Naive B cell (primary cell): Measurements from ENCODE around the gene SCNM1. TPM values are rescaled to one million over a fixed set of nuclear protein-coding genes. Genes with fewer than 3 reads are reported as not detected.
"Not testable (repeated sequence)": the region's sequence is repeated elsewhere in the genome, so short reads cannot be mapped to it uniquely, and the experiment has no call there.

Experiments
- ATAC-seq, 2 donors: fragments of 150-1000 bp; cut with Tn5 transposase; 2 replicates each; pipeline ENCODE4 v1.10.0; 2021; ENCODE audit warnings: low read depth in 2 of 2, mild to moderate bottlenecking in 2 of 2, moderate library complexity in 2 of 2
- DNase-seq: peaks from one replicate; pipeline ENCODE4 v3.0.0; 2022
- H3K27ac Mint-ChIP-seq, 6 donors: one replicate each; pipeline ENCODE4 v1.8.0; 2020 to 2022; ENCODE audit warnings: mild to moderate bottlenecking in 6 of 6, mixed read lengths in 6 of 6, moderate library complexity in 5 of 6, inconsistent platforms in 2 of 6
- H3K27me3 Mint-ChIP-seq, 3 donors: one replicate each; pipeline ENCODE4 v1.8.0; 2021 to 2022; ENCODE audit warnings: mixed read lengths in 3 of 3, mild to moderate bottlenecking in 1 of 3
- H3K36me3 Mint-ChIP-seq, 2 donors: one replicate each; pipeline ENCODE4 v1.8.0; 2020 to 2022; ENCODE audit warnings: mixed read lengths in 2 of 2, inconsistent platforms in 1 of 2, mild to moderate bottlenecking in 1 of 2
- H3K4me1 Mint-ChIP-seq, 3 donors: one replicate each; pipeline ENCODE4 v1.8.0; 2020 to 2022; ENCODE audit warnings: mixed read lengths in 3 of 3, inconsistent platforms in 1 of 3, mild to moderate bottlenecking in 1 of 3, moderate library complexity in 1 of 3
- H3K4me3 Mint-ChIP-seq, 8 donors: one replicate each; pipeline ENCODE4 v1.8.0; 2020 to 2022; ENCODE audit warnings: mild to moderate bottlenecking in 8 of 8, mixed read lengths in 8 of 8, moderate library complexity in 8 of 8, inconsistent platforms in 2 of 8
- H3K9me3 Mint-ChIP-seq, 7 donors: one replicate each; pipeline ENCODE4 v1.8.0; 2020 to 2022; ENCODE audit warnings: mixed read lengths in 7 of 7, mild to moderate bottlenecking in 5 of 7, inconsistent platforms in 2 of 7, moderate library complexity in 1 of 7
- polyA plus RNA-seq, 6 donors: library from polyadenylated mRNA; unstranded; fragments of 300-500 nt; fragmentation: Illumina TruSeq; gene quantifications; one replicate each; pipeline ENCODE4 v1.2.3, GENCODE V29; 2021; ENCODE audit warnings: low read depth in 6 of 6

The SCNM1 gene
- polyA plus RNA-seq, 6 donors from 2014 or later: 62.2 to 96.1 (median 71.2) TPM

DNA sequence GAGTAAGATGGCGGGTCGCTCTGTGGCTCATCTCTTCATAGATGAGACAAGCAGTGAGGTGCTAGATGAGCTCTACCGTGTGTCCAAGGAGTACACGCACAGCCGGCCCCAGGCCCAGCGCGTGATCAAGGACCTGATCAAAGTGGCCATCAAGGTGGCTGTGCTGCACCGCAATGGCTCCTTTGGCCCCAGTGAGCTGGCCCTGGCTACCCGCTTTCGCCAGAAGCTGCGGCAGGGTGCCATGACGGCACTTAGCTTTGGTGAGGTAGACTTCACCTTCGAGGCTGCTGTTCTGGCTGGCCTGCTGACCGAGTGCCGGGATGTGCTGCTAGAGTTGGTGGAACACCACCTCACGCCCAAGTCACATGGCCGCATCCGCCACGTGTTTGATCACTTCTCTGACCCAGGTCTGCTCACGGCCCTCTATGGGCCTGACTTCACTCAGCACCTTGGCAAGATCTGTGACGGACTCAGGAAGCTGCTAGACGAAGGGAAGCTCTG lies 7.1 kb upstream of the SCNM1 start:
- no peaks in the 10 kb centered on the region for H3K36me3 Mint-ChIP-seq
- H3K27ac Mint-ChIP-seq: peak overlapping the region in 4 of 6 donors; percentile 85 to 90 (median 86)
- ATAC-seq (no peak), DNase-seq (no peak)
- H3K4me3 Mint-ChIP-seq: peak overlapping the region; percentile 37 to 100 (median 98)
- no peaks in the 10 kb centered on the region for H3K9me3 Mint-ChIP-seq
- H3K4me1 Mint-ChIP-seq: peaks cover 33 to 58% (median 48%) of the 10 kb centered on the region in 3 donors
- H3K27me3 Mint-ChIP-seq: no peaks in the 10 kb centered on the region

DNA sequence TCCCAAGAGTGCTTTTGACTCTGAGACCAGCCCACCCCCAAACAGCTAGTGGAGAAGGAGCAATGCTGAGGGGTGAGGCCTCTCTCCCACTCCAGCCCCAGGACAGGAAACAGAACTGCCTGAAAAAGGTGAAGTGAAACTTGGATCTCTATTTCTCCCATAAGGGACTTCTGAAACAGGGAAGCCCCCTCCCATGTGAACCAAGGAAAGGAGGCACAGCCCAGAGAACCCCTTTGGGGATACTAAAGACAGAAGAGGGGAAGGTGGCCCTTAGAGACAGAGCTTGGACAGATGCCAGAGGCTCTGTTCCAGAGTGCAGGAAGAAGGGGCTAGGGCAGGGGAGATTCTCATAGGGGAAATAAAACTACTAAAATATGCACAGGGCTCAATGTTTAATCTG lies 6.6 kb upstream of the SCNM1 start:
- H3K4me1 Mint-ChIP-seq: peaks cover 33 to 58% (median 48%) of the 10 kb centered on the region in 3 donors
- no peaks in the 10 kb centered on the region for H3K36me3 Mint-ChIP-seq
- ATAC-seq: no peak
- H3K9me3 Mint-ChIP-seq: no peaks in the 10 kb centered on the region
- no peak for DNase-seq
- no peaks in the 10 kb centered on the region for H3K27me3 Mint-ChIP-seq
- peak overlapping the region; percentile 0 to 100 (median 52) for H3K4me3 Mint-ChIP-seq
- peak overlapping the region in 5 of 6 donors; percentile 66 to 82 (median 78) for H3K27ac Mint-ChIP-seq

DNA sequence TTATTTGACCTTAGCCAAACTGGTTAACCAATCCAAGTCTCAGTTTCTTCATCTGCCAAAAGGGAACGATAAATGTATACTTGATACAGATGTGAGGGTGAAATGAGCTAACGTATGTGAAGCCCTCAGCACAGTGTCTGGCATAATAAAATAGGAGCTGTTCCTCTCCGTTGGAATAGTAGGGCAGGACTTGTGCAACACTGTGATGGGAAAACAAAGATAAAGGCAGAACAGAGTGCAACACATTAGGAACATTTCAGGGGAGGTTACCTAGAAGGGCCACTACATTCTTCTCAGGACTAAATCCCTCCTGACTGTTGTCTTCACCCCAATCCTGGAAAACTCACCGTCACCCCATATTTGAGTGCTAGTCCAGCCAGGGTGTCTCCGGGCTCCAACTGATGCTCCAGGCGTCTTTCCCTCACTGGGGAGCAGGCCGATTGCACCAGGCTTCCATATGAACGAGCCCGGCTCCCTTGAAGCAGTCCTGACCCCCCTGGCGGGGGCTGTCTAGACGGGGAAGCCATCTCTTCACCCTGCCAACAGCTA lies 1.1 kb upstream of the SCNM1 start:
- H3K36me3 Mint-ChIP-seq: peaks cover 4 to 9% of the 10 kb centered on the region in 2 donors
- no peaks in the 10 kb centered on the region for H3K27me3 Mint-ChIP-seq

DNA sequence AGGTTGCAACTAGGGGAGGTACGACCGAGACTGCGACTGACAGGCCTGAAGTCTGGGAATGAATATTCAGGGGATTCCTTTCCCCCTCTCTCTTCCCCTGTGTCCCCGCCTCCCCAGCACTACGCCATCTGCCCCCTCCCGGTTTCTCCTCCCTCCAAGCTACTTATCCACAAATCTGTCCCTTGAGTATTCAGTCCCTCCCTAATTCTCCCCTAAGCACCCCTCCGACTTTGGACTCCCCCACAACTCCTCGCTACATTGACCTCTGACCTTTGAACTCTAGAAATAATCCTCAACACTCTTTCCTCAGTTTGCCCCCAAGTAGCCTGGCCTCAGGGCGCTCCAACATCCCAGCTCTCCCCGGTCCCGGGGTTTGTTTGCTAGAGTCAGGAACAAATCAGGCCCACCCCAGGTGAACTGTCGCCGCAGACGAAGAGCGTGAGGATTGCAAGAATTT lies 635 bp upstream of the SCNM1 start:
- DNase-seq (no peak), ATAC-seq (no peak)
- peak overlapping the region; percentile 81 to 98 (median 94) for H3K4me3 Mint-ChIP-seq
- no peaks in the 10 kb centered on the region for H3K27me3 Mint-ChIP-seq
- no peaks in the 10 kb centered on the region for H3K9me3 Mint-ChIP-seq
- H3K27ac Mint-ChIP-seq: peak overlapping the region in 5 of 6 donors; percentile 62 to 97 (median 94)
- peaks cover 29 to 46% (median 34%) of the 10 kb centered on the region in 3 donors for H3K4me1 Mint-ChIP-seq
- H3K36me3 Mint-ChIP-seq: peaks cover 4 to 9% of the 10 kb centered on the region in 2 donors

More for the DNA sequence above, 1.1 kb upstream of the SCNM1 start:
- ATAC-seq (no peak), DNase-seq (no peak)
- H3K9me3 Mint-ChIP-seq: no peaks in the 10 kb centered on the region
- peak overlapping the region; percentile 45 to 98 (median 94) for H3K4me3 Mint-ChIP-seq
- H3K27ac Mint-ChIP-seq: peak overlapping the region in 3 of 6 donors; percentile 19 to 97 (median 67)
- peaks cover 29 to 49% (median 35%) of the 10 kb centered on the region in 3 donors for H3K4me1 Mint-ChIP-seq

DNA sequence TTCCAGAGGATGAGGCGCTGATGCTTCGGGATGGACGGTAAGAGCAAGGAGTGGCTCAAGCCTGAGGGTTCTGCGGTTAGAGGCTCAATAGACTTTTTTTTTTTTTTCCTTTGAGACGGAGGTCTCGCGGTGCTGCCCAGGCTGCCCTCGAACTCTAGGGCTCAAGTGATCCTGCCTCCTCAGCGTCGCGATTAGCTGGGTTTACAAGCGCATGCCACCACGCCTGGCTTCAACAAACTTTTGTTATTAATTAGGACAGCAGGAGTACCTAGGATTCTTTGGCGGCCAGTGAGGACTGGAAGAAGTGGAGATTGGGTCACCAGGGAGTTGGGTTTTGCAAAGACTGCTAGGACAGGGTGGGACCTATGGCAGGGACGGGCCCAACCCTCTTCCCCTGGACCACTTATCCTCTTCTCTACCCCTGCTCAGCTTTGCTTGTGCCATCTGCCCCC lies 587 bp downstream of the SCNM1 start:
- H3K4me3 Mint-ChIP-seq: peak overlapping the region; percentile 81 to 98 (median 94)
- H3K27ac Mint-ChIP-seq: peak overlapping the region; percentile 62 to 97 (median 95)
- no peaks in the 10 kb centered on the region for H3K27me3 Mint-ChIP-seq
- no peaks in the 10 kb centered on the region for H3K9me3 Mint-ChIP-seq
- H3K36me3 Mint-ChIP-seq: peaks cover 7 to 9% of the 10 kb centered on the region in 2 donors
- DNase-seq (no peak), ATAC-seq (no peak)
- H3K4me1 Mint-ChIP-seq: peaks cover 29 to 39% (median 34%) of the 10 kb centered on the region in 3 donors

DNA sequence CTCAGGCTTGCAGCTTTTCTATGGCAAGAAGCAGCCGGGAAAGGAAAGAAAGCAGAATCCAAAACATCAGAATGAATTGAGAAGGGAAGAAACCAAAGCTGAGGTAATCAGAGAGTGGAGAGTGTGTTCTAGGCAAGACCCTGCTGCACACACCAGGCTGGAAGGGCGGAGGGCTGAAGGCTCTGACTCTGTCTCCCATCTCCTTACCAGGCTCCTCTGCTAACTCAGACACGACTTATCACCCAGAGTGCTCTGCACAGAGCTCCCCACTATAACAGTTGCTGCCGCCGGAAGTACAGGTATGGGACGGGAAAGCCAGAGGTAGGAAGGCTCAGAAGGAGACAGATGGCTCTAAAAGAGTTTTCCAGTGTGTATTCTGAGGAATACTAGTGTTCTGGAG lies 1.2 kb downstream of the SCNM1 start:
- peak overlapping the region; percentile 81 to 98 (median 94) for H3K4me3 Mint-ChIP-seq
- no peaks in the 10 kb centered on the region for H3K9me3 Mint-ChIP-seq
- peaks cover 29 to 37% (median 34%) of the 10 kb centered on the region in 3 donors for H3K4me1 Mint-ChIP-seq
- ATAC-seq (no peak), DNase-seq (no peak)
- peaks cover 7 to 9% of the 10 kb centered on the region in 2 donors for H3K36me3 Mint-ChIP-seq
- no peaks in the 10 kb centered on the region for H3K27me3 Mint-ChIP-seq
- H3K27ac Mint-ChIP-seq: peak overlapping the region in 4 of 6 donors; percentile 12 to 94 (median 44)

DNA sequence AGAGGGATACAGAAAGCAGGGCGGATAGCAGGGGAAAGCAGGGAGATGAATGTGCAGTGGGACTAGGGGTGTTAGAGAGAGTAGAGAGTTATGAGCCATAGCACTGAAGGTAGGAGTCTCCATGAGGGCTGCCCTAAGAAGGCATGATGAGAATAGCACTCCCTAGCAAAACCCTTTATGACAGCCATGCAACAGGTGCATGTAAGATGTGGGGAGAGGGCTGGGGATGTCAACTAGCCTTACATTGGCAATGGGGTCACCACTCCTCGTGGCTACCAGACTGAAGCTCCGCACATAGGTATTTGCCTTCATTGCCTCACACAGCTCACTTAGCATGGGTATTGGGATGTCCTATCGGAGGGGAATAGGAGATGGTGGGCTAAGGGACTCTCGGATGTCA lies 5.2 kb downstream of the SCNM1 start:
- DNase-seq (no peak), ATAC-seq (no peak)
- Mint-ChIP-seq H3K4me1 (peaks cover 14 to 22% (median 21%) of the 10 kb centered on the region in 3 donors), H3K36me3 (peaks cover 1 to 4% of the 10 kb centered on the region in 2 donors), H3K9me3 (no peaks in the 10 kb centered on the region), H3K27ac (peak overlapping the region in 2 of 6 donors; percentile 55 to 80), H3K27me3 (no peaks in the 10 kb centered on the region), H3K4me3 (no peak overlapping the region)

DNA sequence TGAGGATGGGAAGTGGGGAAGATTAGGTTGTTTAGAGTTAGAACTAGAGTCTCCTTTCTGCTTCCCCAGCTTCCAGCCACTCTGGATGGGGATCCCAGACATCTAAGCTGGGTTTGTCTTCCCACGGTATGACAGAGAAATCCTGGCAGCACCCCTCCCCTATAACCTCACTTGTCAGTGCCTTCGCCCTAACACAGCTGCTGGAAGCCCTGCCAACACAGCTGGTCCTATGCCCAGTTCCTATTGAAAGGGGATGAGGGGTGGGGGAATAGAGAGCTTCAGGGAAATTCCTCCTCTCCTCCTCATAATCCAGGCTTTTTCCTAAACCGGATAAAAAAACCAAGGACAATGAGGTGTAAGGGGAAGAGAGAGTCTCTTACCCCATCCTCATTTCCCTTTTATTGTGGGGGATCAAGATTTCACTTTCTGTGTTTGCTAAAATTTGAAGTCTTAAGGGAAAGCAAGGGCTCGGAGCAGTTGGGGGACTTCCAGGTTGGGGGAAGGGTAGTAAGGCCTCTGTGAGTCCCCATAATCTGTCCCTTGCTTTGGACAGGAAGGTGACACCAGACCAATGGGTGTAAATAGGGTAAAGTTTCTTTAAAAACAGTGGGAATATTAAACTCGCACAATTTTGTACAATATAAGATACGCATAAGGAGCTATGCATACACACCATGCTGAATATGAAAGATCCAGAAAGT lies 9.2 kb downstream of the SCNM1 start:
- Mint-ChIP-seq H3K27me3 (no peaks in the 10 kb centered on the region), H3K27ac (peak overlapping the region in 2 of 6 donors; percentile 16), H3K9me3 (no peaks in the 10 kb centered on the region), H3K36me3 (peaks cover 4 to 20% of the 10 kb centered on the region in 2 donors), H3K4me3 (no peak overlapping the region), H3K4me1 (peaks cover 0 to 6% (median 3%) of the 10 kb centered on the region in 3 donors)
- DNase-seq (no peak), ATAC-seq (no peak)

DNA sequence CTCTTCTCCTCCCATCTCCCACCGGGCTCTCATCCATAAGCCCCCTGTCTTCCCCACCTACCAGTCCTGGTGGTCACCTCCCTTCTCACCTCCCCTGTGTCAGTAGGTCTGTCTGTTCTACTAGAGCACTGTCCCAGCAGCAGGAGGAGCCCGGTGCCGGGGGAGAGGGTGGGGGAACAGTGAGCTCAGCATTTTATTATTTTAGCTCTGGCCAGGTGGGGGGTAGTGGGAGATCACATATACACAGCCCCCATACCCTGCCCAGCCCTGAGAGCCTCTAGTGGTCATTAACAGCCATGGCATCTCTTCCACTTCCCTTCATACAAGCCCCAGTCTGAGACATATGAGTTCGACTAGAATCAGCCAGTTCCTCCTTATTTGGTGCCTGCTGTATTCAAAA lies 9.9 kb downstream of the SCNM1 start, which contains the start of gene TMOD4:
Gene TMOD4, minus strand, starts transcription at position 119 of the 400 bp plus-strand sequence. CDS start 1,106 bp downstream, outside the sequence.
- H3K36me3 Mint-ChIP-seq: peaks cover 4 to 27% of the 10 kb centered on the region in 2 donors
- ATAC-seq (peak; percentile 73 to 80), DNase-seq (no peak)
- no peaks in the 10 kb centered on the region for H3K9me3 Mint-ChIP-seq
- H3K27ac Mint-ChIP-seq: peak within 1 kb of the TSS in 2 of 6 donors; percentile 16 to 75
- no peaks in the 10 kb centered on the region for H3K27me3 Mint-ChIP-seq
- H3K4me1 Mint-ChIP-seq: peaks cover 3 to 6% (median 4%) of the 10 kb centered on the region in 3 donors
- H3K4me3 Mint-ChIP-seq: peak within 1 kb of the TSS in 2 of 8 donors; percentile 5 to 53

DNA sequence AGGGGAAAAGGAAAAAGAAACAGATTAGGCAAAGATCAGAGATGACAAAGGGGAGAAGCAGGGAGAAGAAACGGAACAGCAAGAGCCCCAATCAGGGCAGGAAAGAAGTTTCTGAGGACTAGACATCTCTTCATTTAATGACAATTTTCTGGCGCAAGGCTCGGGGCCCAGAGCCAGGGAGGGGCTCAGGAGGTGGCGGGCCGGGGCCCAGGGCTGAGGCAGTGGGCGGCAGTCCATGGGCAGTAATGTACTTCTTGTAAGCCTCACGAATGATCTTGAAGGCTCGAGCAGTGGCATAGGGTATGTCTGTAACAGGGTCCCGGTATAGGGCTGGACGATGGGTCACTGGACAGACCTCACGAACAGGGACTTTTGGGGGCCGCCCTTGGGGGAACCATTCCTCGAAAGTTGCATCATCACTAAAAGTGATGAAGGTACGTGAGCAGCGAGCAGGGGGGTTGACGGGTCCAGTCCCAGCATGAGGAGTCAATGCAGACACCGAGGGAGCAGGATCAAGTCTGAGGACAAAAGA lies 10.6 kb downstream of the SCNM1 start:
- Mint-ChIP-seq H3K9me3 (no peaks in the 10 kb centered on the region), H3K36me3 (peaks cover 8 to 34% of the 10 kb centered on the region in 2 donors), H3K27me3 (no peaks in the 10 kb centered on the region), H3K27ac (peak overlapping the region in 1 of 6 donors; percentile 75), H3K4me1 (peaks cover 3 to 6% (median 4%) of the 10 kb centered on the region in 3 donors), H3K4me3 (peak overlapping the region in 1 of 8 donors; percentile 5)
- DNase-seq: no peak
- ATAC-seq: no peak

DNA sequence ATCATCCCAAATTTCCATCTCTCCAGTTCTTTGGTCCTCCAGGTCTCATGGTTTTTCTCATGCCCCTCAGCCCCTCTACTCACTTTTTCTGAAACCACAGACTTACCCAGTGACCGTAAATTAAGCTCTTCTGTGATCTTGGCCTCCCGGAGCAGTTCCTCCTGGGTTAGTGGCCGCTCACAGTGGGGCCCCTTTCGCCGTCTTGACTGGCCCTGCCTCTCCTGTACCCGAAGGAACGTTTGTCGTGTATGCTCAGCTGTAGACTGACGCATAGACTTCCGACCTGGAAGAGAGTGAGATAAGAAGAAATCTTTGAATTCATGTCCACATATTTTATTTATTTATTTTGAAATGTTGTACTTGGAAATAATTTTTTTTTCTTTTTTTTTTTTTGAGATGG lies 18.3 kb downstream of the SCNM1 start:
- no peaks in the 10 kb centered on the region for H3K27me3 Mint-ChIP-seq
- no peaks in the 10 kb centered on the region for H3K9me3 Mint-ChIP-seq
- DNase-seq (no peak), ATAC-seq (no peak)
- H3K4me1 Mint-ChIP-seq: peaks cover 21 to 24% (median 22%) of the 10 kb centered on the region in 3 donors
- H3K36me3 Mint-ChIP-seq: peaks cover 28 to 41% of the 10 kb centered on the region in 2 donors
- no peak overlapping the region for H3K4me3 Mint-ChIP-seq
- H3K27ac Mint-ChIP-seq: peak overlapping the region in 1 of 6 donors; percentile 88

DNA sequence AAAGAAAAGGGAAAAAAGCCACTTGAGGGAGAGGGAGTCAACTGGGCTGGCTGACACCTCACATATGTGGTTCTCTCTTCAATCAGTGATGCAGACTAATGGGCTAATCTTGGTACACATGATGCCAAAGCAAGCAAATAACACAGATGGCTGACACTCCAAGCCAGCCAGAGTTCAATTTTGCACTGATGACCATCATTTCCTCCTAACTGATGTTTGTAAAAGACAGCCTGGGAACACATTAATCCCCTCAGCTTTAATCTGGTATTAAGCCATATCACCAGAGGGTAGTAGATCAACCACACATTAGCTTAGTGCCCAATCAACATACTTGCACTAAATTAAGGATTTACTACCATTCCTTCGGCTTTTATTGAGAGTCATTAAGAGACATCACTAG lies 21.3 kb downstream of the SCNM1 start:
- ATAC-seq: no peak
- no peak for DNase-seq
- Mint-ChIP-seq H3K4me3 (peak overlapping the region in 1 of 8 donors; percentile 22), H3K27ac (peak overlapping the region in 1 of 6 donors; percentile 75), H3K36me3 (peaks cover 18 to 28% of the 10 kb centered on the region in 2 donors), H3K9me3 (no peaks in the 10 kb centered on the region), H3K4me1 (peaks cover 29 to 35% (median 30%) of the 10 kb centered on the region in 3 donors), H3K27me3 (no peaks in the 10 kb centered on the region)

DNA sequence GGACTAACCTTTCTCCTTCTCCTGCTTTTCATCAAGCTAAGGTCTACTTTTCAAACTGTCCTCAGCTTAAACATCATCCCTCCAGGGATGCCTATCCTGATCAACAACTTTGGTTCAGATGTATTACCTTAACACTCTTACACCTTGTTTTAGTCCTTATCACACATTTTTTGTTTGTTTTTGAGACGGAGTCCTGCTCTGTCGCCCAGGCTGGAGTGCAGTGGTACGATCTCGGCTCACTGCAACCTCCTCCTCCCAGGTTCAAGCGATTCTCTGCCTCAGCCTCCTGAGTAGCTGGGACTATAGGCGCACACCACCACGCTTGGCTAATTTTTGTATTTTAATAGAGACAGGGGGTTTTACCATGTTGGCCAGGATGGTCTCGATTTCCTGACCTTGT lies 22.7 kb downstream of the SCNM1 start:
- peaks cover 11 to 15% of the 10 kb centered on the region in 2 donors for H3K36me3 Mint-ChIP-seq
- H3K27ac Mint-ChIP-seq: peak overlapping the region in 1 of 6 donors; percentile 98
- peaks cover 29 to 35% (median 30%) of the 10 kb centered on the region in 3 donors for H3K4me1 Mint-ChIP-seq
- H3K4me3 Mint-ChIP-seq: peak overlapping the region; percentile 96 to 100 (median 99)
- not testable (repeated sequence) for H3K9me3 Mint-ChIP-seq, H3K27me3 Mint-ChIP-seq, ATAC-seq, DNase-seq
